Measurements from ENCODE around the gene DHX38. TPM values are rescaled to one million over a fixed set of nuclear protein-coding genes. Genes with fewer than 3 reads are reported as not detected.

The DHX38 gene
- 48.0 to 53.4 TPM (median 49.3 TPM) in 5 replicates for total RNA-seq (2022; extraction: Qiagen RNA extraction)

DNA sequence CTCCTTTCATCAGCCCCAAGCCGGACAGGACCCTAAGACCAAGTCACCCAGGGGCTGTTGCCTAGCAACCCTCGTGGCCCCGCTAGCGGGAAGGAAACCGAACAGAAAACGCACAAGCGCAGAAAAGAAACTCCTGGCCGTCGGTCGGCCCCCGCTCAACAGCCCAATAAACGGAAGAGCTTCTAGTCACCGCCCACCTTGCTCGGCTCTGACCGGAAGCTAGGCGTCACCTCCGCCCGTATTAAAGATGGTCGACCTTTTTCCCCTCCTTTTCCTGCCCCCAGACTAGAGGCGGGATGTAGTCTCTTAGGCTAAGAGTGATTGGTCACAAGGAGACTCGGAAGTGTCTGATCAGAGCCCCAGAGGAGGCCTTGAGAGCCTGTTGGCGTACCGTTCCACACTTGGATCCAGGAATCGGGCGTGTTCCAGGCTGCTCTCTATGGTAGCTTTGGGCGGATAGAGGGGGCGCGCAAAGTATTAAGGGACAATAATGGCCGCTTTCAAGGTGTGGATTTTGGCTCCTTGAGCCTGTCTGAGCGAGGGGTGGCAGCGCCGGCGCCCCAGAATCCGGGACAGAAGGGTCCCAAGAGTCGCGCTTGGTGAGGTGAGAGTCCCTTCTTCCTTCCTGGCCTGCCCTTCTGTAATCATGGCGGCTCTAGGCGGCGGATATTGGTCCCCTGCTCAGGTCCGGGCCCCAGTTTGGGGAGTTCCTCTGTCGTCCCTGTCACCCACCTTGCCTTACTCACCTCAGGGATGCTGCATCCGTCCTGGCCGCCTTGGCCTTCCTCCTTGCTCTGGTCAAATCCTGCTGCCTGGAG is at the start of gene DHX38, which contains the start of gene TXNL4B:
DHX38 (plus strand) TSS at position 400 of the 818 bp plus-strand sequence. CDS start 2,311 bp downstream, outside the sequence.
TXNL4B (minus strand) TSS at position 173 of the 818 bp plus-strand sequence. CDS start 2,871 bp downstream, outside the sequence.

DNA sequence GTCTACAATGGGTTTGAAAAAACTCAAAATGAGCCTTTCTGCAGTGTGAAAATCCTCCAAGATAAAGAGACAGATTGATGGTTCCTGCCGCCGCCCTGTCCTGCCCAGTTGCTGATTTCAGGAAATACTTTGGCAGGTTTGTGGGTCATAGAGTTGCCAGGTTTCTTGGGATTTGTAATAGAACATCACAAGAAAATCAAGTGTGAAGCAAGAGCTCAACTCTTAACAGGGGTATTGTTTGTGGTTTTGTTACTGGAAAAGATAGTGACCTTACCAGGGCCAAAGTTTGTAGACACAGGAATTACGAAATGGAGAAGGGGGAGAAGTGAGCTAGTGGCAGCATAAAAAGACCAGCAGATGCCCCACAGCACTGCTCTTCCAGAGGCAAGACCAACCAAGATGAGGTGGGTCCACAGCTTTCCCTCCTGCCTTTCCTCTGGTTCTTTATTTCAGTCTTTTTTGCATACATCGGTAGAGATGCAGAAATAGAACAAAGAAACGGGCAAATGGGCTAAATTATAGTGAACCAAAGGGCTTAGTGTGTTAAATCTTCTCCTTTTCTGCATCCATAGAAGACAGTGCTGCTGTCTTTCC is 39.3 kb upstream of the DHX38 start, which contains the start of gene HP:
HP (plus strand) TSS at position 252 of the 594 bp plus-strand sequence; CDS start at position 400, 148 bp downstream.

Other genes with a start within 250 kb of the DHX38 start
- gene ATXN1L, start 247.9 kb upstream of the DHX38 start, total RNA-seq (2022; extraction: Qiagen RNA extraction): 13.5 to 19.0 TPM (median 17.5 TPM) in 5 replicates
- gene ZNF821, start 209.7 kb upstream of the DHX38 start, total RNA-seq (2022; extraction: Qiagen RNA extraction): 3.1 to 5.3 TPM (median 4.1 TPM) in 5 replicates
- gene IST1, start 198.3 kb upstream of the DHX38 start, total RNA-seq (2022; extraction: Qiagen RNA extraction): 159 to 183 TPM (median 169 TPM) in 5 replicates
- not detected in 5 replicates for gene PKD1L3, start 93.4 kb upstream of the DHX38 start, total RNA-seq (2022; extraction: Qiagen RNA extraction)
- gene DHODH, start 85.1 kb upstream of the DHX38 start, total RNA-seq (2022; extraction: Qiagen RNA extraction): 10.9 to 14.8 TPM (median 11.9 TPM) in 5 replicates
- gene HP, start 39.3 kb upstream of the DHX38 start, total RNA-seq (2022; extraction: Qiagen RNA extraction): 0.33 TPM in 1 of 5 replicates, not detected in the others
- not detected in 5 replicates for gene HPR, start 30.6 kb upstream of the DHX38 start, total RNA-seq (2022; extraction: Qiagen RNA extraction)
- 16.2 to 22.7 TPM (median 21.3 TPM) in 5 replicates for gene TXNL4B, start 227 bp upstream of the DHX38 start, total RNA-seq (2022; extraction: Qiagen RNA extraction)
- gene PMFBP1, start 78.3 kb downstream of the DHX38 start, total RNA-seq (2022; extraction: Qiagen RNA extraction): 0.11 to 0.50 TPM (median 0.24 TPM) in 3 of 5 replicates, not detected in the others

Data from A549 treated with Mapracorat at 1 μM for 4 hours (cell line).